Mesenteric fat pad (tissue), 1 donor: ENCODE measurements around the gene HINT3. TPM values are rescaled to one million over a fixed set of nuclear protein-coding genes. Genes with fewer than 3 reads are reported as not detected.
"Not testable (repeated sequence)": the region's sequence is repeated elsewhere in the genome, so short reads cannot be mapped to it uniquely, and the experiment has no call there.

Source experiments
- DNase-seq: peaks from one replicate; pipeline ENCODE4 v3.0.0-alpha.2; 2020; ENCODE audit warnings: low spot score
- total RNA-seq: library from RNA; stranded (reverse); fragmentation: NEBNext Ultra II Directional; extraction: Animal tissue kit (Norgen Biotek cat#: 25700); gene quantifications from one replicate; pipeline ENCODE4 v1.2.1, GENCODE V29; 2021
- donor health status: DM: yes; HTN: yes; CAD: no.

The HINT3 gene
- total RNA-seq, 1 donor from 2014 or later: 20.5 TPM

DNA sequence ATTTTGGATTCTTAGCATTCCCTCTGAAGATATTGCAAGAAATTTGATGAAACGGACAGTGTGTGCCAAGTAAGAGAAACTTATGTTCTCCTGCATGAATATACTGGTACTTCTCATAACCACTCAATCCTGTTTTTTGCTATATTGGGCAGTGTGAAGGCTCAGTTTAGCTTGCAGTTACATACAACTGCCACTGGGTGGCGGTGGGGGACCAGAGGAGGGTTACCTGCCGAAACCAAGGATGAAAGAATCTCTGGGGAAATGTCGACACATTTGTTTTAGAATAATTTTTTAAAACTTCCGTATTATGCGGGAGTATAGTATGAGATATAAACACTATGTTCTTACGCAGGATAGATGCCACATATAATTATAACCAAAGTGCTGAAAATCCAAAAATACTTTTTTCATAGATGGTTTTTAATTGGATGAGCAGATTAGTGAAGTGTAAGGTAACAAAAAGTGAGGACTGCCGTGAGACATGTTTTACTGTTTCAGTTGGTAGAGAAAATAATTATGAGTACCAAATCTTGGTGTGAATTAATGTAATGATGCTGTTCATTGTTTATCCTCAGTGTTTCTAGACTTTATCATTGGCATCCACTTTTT lies 39.5 kb downstream of the HINT3 start:
- DNase-seq: no peak

DNA sequence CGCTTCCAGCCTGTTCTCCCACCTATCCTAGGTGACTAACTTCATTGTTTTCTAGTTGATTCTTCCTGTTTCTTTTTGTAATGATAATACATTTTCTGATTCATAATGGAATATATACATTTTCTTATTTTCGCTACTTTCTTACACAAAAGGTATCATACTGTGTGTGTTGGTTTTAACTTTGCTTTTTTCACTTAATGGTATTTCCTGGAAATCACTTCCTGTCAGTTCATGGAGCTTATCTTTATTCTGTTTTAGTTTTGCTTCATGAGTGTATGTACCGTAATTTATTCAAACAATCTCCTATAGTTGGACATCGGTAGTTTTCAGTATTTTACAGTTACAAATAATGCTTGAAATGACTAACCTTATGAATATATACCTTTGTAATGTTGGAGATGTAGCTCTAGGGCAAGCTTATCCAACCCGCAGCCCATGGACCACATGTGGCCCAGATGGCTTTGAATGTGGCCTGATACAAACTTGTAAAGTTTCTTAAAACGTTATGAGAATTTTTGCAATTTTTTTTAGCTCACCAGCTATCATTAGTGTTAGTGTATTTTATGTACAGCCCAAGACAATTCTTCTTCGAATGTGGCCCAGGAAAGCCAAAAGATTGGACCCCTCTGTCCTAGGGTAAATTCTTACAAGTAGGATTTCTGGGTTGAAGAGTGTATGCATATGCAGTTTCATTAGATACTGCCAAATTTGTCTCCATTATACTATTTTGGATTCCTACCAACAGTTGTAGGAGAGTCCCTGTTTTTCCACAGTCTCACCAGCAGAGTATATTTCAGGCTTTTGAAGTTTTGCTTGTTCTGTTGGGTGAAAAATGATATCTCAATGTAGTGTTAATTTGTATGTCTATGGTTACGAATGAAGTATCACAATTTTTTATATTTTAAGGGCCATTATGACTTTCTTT lies 46.4 kb downstream of the HINT3 start:
- DNase-seq: no peak

DNA sequence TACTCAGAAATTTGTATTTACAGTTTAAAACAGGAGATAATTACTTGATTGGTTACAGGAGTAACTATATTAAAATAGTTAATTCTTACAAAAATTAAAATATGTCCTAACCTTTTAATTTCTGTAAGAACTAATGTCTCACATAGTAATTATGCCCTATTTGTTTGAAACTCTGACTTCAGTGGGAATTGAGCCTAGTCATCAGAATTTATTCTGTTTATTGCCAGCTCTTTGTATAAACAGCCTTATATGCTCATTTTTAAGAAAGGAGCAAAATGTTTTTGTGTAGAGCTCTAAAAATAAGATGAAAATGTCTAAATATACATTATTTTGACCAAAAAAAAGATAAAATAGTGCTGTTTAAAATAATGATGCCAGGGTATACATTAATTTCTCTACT lies 51.2 kb downstream of the HINT3 start:
- no peak for DNase-seq

DNA sequence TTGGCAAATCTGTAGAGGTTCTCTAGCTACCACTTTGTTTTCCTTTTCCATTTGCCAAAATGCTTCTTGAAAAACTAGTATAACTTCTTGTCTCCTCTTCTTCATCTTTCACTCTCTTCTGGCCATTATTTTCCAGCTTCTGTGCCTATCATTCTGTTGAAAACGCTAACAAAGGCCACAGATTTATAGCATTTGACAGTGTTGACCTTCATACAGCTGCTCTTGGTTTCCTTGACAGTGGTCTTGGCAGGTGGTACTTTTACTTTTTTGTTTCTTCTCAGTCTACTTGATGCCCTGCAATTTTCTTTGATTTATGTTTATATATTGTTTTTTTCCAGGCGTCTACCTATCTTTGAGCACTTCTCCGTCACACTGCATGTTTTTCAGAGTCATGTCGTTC lies 53.5 kb downstream of the HINT3 start:
- DNase-seq: no peak

DNA sequence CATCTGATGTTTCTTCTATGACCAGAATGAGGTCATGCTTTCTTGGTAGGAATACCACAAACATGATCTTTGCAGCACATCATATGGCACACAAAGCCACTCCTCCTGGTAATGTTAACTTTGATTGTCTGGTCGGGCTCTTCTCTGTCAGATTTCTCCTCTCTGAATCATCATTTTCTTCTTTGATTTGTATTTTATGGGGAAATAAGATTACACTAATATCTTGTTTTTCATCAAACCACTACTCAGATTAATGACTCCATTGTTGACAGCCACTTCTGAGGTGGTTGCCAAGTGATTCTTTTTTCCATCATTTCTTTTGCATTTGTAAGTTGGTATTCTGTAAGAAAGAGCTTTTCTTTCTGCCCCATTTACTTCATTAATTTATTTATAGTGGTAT lies 59.3 kb downstream of the HINT3 start:
- no peak for DNase-seq

DNA sequence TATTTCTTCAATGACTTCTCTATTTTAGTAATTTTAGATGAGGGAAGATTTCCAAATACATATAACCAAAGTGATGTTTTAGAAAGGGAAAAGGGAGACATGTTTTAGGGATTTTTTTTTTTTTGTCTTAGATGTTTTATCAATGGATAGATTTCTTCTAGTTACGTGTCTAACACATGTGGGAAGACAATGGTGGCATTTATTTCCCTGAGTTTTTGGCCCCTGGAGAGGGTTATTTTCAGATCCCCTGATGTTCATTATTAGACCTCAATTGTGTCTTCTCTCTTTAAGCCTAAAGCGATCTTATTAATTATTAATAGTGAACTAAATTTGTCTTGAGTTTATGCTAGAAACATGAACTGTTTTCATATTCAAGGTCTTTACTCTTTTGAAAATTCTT lies 60.0 kb downstream of the HINT3 start:
- DNase-seq: no peak

DNA sequence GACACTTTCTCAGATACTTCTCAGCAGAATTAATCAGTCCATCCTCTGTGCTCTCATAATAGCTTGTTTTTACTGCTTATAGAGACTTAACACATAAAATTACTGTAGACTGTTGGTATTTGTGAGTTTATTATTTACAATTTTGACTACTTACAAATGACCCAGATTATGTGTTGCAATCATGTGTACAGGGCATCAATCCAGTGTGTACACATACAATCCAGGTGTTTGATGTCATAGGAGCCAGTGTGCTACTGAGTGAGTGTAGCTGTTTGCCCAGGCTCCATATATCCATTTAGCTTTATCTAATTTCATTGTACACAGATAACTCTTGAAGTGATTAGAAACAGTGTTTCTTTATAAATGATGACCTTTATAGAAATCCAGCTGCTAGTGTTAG lies 61.1 kb downstream of the HINT3 start:
- no peak for DNase-seq

DNA sequence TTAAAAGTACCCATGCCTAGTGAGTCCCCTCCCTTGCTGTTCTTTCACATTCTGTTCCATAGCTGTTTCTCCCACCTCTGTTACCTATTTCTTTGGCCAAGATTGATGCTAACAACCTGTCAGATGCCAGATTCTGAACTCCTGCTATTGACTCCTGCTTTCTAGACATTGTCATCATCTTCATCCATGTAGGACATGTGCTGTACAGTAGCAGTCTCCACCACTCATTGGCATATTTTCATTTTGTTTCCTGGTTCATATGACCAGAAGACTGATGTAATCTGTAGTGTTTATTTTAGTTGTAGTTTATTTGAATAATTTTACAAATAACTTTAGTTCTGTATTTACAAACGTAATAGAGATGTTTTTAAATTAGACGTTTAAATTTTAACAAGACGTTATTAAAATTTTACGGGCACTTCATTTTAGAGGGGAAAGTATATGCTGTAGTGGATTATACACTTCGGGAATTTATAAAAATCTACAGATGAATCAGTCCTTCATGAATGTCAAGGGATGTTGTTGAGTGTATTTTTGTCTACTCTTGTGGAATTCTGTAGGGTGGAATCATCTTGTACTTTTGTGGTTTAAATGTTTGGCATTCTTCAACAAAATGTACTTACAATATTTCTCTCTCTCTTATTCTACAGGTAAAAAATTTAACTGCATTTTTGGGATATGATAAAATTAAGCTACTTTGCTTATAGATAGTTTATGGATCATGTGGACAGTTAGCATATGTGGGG lies 63.9 kb downstream of the HINT3 start:
- no peak for DNase-seq

DNA sequence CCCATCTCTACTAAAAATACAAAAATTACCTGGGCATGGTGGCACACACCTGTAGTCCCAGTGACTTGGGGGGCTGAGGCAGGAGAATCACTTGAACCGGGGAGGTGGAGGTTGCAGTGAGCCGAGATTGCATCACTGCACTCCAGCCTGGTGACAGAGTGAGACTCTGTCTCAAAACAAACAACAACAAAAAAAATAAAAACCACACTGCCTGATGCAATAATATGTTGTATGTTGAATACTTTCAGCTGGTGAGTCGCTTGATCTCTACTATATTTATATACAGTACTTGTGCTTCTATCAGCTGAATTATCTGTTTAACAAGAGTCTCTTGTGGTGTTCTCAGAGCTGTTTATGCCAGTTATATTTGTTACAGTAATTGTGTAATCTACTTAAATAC lies 66.9 kb downstream of the HINT3 start:
- DNase-seq: not testable (repeated sequence)

DNA sequence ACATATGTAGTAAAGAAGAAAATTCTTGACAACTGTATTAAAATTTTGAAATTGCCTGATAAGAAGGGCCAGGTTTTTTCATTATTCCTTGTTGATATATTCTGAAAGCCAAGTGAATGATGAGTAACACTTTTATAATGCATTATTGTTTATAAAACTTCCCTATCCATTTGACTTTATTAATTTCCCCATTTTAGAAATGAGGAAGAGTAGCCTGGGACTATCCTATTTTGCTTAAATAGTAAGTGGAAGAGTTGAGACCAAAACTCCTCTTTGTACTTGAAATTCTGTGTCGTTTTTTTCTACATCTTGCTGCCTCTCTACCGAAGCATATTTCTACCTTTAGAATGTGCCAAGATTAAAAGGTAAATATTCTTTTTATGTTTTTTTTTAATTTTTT lies 69.4 kb downstream of the HINT3 start:
- DNase-seq: no peak

DNA sequence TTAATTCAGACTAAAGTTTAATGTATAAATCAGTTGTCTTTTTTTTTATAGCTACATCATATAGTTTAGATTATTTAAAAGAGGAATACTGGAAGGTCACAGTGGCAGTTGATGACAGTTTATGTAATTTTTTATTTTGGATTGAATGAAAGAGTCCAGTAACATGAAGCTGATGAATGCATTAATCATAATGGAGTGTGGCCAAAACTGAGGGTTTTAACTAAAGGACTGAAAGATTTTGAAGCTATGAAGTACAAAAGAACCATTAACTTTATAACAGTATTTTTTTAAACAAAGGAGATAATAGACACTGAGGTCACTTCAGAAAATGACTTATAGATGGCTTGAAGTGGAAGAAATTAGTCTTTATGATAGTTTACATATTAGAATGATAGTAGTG lies 71.0 kb downstream of the HINT3 start:
- DNase-seq: no peak

Other genes starting within 250 kb of the HINT3 start
- gene HEY2, start 207.1 kb upstream of the HINT3 start, total RNA-seq: 1.3 TPM
- 87.4 TPM for gene NCOA7, start 165.8 kb upstream of the HINT3 start, total RNA-seq
- gene TRMT11, start 29.8 kb downstream of the HINT3 start, total RNA-seq: 15.5 TPM